NCI-H128 (cell line): ENCODE data around the gene NEDD4.
A peak's percentile ranks its signal among the peaks of the same experiment; 100 is the strongest.
"Not testable (repeated sequence)": the region's sequence is repeated elsewhere in the genome, so short reads cannot be mapped to it uniquely, and the experiment has no call there.

ENCODE experiments used
- DNase-seq: peaks from one replicate; lab custom pipeline; 2025; ENCODE audit not compliant: unreplicated experiment; lab: John Stamatoyannopoulos, UW

The NEDD4 gene

GRCh38 chr15:55993111-55993803, at the start of gene NEDD4:
TSS of gene NEDD4 (minus strand) at chr15:55993612. CDS start at chr15:55993555, 57 bp downstream.
- DNase-seq: peak; percentile 30

DNA sequence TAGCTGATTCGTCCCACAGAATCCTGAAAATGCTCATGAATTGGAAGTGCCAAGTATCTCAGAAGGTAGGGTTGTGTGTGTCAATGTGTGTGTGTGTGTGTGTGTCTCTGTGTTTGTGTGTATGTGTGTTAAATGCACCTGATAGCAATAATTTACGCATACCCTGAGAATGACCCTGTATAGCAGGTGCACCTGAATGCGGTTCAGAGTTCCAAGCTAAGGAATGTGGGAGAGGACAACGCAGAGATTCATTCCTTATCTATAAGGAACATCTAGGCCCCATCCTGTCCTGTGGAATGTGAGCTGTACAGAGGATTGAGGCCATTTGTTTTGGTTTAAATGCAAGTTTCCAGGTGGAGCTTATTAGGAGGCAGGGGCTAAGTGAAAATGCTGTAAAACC, 49.1 kb upstream of the NEDD4 start:
- no peak for DNase-seq

DNA sequence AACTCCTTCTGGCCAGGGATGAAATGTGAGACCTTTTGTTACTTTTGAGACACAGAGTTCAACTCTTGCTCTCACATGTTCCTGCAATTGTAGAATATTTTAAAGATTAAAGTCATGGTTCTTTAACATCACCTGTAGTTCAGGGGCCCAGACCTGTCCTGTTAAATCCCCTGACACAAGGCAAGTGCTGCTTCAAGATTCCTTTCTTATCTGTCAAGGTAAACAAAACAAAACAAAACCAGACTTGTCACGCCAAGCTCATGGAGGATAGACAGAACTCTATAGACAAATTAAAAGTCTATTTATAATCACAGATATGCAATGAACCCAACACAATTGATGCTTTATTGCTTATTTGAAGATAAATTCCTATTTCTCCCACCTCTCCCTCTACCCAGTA, 48.6 kb upstream of the NEDD4 start:
- DNase-seq: no peak

DNA sequence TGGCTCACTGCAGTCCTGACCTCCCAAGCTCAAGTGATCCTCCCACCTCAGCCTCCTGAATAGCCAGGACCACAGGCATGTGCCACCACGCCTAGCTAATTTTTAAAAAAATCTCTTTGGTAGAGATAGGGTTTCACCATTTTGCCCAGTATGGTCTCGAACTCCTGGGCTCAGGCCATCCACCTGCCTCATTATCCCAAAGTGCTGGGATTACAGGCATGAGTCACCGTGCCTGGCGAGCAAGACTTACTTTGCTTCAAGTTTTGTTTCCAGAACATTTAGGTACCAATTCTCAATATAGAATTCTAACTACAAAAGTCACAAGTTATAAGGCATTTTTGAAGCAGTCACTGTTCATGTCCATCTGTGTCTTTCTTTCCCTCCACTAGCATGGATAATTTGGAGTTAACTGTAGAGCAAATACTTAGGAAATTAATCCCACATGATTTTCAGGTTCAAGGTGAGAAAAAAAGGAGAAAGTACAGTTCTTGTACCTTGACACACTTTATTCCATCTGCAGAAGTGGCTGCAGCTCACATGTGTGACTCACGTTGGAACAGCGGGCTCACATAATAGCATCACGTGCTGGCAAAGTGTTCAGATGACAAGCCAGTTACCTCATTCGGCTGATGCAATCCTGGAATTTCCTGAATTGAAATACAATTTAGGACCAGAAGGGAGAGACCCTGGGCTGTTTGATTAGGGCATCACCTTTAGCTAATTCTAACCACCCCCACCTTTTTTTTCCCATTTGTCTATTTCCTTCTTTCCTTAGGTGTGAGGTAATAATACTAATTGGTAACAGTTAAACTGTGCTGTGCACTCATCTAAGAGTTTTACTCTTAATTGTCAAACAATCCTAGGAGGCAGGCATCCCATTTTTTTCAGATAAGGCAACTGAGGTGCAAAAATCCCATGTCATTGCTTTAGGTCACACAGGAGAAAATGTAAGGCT, 46.9 kb upstream of the NEDD4 start:
- DNase-seq: no peak

DNA sequence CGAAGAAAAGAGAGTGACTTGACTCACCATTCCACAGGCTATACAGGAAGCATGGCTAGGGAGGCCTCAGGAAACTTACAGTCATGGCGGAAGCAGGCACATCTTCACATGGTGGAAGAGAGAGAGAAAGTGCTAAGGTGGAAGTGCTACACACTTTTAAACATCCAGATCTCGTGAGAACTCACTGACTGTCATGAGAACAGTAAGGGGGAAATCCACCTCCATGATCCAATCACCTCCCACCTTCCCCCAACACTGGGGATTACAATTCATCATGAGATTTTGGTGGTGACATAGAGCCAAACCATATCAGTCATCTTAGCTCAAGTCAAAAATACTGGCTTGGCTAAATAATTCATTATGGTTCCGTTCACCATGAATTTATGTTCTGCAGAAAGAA, 45.3 kb upstream of the NEDD4 start:
- DNase-seq: no peak

DNA sequence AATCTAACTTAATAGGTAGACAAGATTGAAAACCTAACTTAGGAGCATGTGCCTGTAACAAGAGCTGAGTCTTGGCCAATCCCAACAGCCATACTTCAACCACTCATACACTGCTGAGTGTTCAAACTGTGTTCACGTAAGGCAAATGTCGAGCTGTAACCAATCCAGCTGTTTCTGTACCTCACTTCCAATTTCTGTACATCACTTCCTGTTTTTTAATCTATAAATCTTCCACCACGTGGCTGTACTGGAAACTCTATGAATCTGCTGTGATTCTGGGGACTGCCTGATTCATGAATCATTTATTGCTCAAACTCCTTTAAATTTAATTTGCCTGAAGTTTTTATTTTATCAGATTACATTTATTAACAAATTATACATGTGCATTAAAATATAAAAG, 44.6 kb upstream of the NEDD4 start:
- no peak for DNase-seq

DNA sequence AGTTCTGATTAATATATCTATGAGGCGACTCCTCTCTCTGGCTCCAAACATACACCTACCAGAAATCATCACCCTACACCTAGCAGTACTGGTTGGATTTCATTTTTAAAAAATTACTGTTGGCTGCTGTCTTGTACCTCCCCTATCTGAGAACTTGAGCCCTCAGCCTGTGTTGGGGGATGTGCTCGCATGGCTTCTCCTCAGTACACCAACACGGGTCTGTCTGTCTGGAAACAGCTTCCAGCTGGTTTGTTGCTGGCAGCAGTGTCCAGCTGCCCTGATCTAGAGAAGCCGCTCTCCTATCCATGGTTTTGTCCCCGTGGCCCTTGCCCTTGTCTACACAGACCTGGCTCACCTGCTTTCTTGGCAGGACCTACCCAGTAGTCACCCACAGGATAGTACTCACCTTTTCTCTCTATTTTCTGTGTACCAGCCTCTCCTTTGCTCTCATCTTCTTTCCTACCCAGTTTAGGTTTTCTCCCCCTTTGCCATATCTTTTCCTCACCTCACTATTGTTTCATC, 43.2 kb upstream of the NEDD4 start:
- DNase-seq: no peak

- DNase-seq: no peak
Measured at GRCh38 chr15:56035166-56035565, 41.8 kb upstream of the NEDD4 start.

- DNase-seq: no peak
Measured at GRCh38 chr15:56034514-56034913, 41.1 kb upstream of the NEDD4 start.

DNA sequence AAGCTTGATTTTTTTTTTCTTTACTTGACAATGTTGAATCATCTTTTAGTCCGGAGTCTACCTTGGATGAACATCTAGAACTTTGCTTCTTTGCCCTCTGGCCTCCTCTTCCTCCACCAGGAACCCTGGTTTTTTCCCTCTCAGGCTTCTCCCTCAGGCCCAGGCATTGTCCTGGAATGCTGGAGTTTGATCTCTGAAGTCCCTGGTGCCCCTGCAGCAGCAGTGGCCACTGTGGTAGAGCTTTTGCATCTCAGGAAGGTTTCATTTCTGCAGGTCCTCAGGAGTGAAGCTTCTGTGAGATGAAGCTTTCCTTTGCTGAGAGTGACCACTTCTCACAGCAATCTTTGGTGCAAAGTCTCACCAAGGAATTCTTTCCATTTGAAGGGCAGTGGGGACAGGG, 39.0 kb upstream of the NEDD4 start:
- DNase-seq: no peak

- no peak for DNase-seq
Measured at GRCh38 chr15:56031836-56032235, 38.4 kb upstream of the NEDD4 start.

DNA sequence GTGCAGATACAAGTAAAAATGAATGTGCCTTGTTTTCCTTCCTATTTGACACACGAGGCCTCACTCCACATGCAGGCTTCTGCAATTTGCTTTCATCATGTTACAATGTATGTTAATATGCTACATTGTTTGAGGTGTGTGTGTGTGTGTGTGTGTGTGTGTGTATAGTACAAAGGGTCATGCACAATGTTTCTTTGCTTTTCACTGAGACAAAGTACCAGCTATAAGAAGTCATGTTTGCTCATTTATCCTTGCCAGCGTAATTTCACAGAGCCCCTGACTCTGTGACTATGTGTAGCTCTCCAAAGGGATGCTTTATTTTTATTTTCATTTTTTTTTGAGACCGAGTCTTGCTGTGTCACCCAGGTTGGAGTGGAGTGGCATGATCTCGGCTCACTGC, 38.0 kb upstream of the NEDD4 start:
- DNase-seq: no peak

- no peak for DNase-seq
Measured at GRCh38 chr15:56028430-56028829, 35.0 kb upstream of the NEDD4 start.

GRCh38 chr15:56023160-56023559, 29.7 kb upstream of the NEDD4 start:
- DNase-seq: not testable (repeated sequence)

GRCh38 chr15:56019819-56020486, 26.5 kb upstream of the NEDD4 start:
- DNase-seq: no peak

GRCh38 chr15:56019060-56019793, 25.8 kb upstream of the NEDD4 start:
- DNase-seq: no peak

GRCh38 chr15:56017920-56018319, 24.5 kb upstream of the NEDD4 start:
- no peak for DNase-seq

DNA sequence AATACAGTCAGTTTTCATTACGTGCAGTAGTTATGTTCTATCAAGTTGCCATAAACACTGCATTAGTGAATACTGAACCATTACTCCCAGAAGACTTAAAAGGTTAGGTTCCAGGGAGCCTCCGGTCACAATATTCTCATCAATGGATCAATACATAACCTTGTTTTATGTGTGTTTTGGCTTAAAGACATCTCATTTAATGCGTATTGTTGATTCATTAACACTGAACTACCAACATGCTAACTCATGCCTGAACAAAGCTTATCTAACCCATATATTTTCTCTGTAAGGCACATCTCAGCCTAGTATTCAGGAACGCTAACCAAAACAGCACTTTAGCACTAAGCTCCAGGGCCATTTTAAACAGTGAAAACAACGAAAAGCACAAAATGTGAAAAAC, 24.1 kb upstream of the NEDD4 start:
- DNase-seq: no peak

DNA sequence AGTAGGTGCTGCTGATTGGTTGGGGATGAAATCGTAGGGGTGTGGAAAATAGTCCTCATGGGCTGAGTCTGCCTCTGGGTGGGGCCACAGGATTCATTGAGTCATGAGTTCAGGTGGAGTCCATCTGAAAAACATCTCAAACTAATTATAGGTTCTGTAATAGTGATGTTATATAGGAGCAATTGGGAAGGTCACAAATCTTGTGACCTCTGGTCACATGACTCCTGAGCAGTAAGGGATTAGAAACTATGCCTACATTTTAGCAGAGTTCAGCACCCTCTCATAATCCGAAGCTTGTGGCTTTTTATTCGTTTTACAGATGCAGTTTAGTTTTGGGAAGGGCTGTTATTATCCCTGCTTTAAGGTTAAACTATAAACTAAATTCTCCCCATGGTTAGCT, 22.9 kb upstream of the NEDD4 start:
- no peak for DNase-seq

GRCh38 chr15:56014677-56015076, 21.3 kb upstream of the NEDD4 start:
- no peak for DNase-seq

DNA sequence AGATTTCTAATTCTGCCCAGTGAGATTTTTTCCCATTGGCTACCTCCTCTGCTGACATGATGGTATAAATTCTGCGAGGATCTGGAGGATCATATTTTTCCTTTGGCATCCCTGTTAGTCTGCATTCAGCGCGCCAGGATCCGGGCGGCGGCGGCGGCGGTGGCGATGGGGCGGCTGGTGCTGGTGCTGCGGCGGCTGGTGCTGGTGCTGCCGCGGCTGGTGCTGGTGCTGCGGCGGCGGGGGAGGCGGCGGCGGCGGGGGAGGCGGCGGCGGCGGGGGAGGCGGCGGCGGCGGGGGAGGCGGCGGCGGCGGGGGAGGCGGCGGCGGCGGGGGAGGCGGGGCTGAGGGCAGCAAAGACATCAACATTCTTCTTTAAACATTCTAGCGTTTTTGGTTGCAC, 13.6 kb upstream of the NEDD4 start:
- DNase-seq: not testable (repeated sequence)
